ENCODE results near the gene CFAP92. TPM values are rescaled to one million over a fixed set of nuclear protein-coding genes. Genes with fewer than 3 reads are reported as not detected.

The CFAP92 gene
- total and polyA plus RNA-seq, 2 donors (not counting 3 experiments of a cell fraction or from before 2014, with no cell fraction given), result 0.04 to 0.62 TPM

- no TSS peak for BruUV-seq (replicated peaks)
- FAIRE-seq (peak; percentile 76), DNase-seq (ENCODE audit: low read depth, low spot score) (peak; percentile 26)
- CTCF ChIA-PET, result interaction anchor here (1.0 to 1.5 kb wide), 4 partner anchors 10 to 148 kb away, joined by 3 to 9 read pairs (median 3); no protein-coding TSS in a partner anchor
- TF ChIP-seq POLR2A (IDR thresholded peaks at IDR 0.05; ENCODE audit: low read depth, low read length) (no peak), MYC (IDR thresholded peaks at IDR 0.05; ENCODE audit: low read depth, low read length) (no peak), MAX (IDR thresholded peaks at IDR 0.05; ENCODE audit: insufficient read depth, insufficient read length) (no peak)
- TF ChIP-seq, protein P1, sequence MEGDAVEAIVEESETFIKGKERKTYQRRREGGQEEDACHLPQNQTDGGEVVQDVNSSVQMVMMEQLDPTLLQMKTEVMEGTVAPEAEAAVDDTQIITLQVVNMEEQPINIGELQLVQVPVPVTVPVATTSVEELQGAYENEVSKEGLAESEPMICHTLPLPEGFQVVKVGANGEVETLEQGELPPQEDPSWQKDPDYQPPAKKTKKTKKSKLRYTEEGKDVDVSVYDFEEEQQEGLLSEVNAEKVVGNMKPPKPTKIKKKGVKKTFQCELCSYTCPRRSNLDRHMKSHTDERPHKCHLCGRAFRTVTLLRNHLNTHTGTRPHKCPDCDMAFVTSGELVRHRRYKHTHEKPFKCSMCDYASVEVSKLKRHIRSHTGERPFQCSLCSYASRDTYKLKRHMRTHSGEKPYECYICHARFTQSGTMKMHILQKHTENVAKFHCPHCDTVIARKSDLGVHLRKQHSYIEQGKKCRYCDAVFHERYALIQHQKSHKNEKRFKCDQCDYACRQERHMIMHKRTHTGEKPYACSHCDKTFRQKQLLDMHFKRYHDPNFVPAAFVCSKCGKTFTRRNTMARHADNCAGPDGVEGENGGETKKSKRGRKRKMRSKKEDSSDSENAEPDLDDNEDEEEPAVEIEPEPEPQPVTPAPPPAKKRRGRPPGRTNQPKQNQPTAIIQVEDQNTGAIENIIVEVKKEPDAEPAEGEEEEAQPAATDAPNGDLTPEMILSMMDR (IDR thresholded peaks at IDR 0.05; ENCODE audit: extremely low read depth in 1 of 2, insufficient read depth in 1 of 2, low read depth in 1 of 2, low read length in 2 of 2), result peak; percentile 54 to 69
- no peak overlapping the region for H3K4me2 ChIP-seq (ENCODE audit: insufficient read depth, low read length)
- H4K20me1 ChIP-seq (replicated peaks; ENCODE audit: control insufficient read depth, extremely low read depth, insufficient read depth, low read length), result no peaks in the 10 kb centered on the region
- peaks cover 13% of the 10 kb centered on the region for H3K79me2 ChIP-seq (ENCODE audit: control insufficient read depth, insufficient read depth, low read length)
- no peak overlapping the region for H3K9ac ChIP-seq (replicated peaks; ENCODE audit: extremely low read depth, insufficient read depth, low read length)
- dilution Hi-C loops (cut with MboI; ENCODE audit: extremely low pct_ligation_motif_present, low sequenced_read_pairs) (no loop called here), intact Hi-C loops (cut with micrococcal nuclease) (loop anchor here (5.0 kb wide), 2 partner anchors 47 to 148 kb away; partner anchors contain the start of gene RAB7A)
- peak overlapping the region; percentile 7 for H2AFZ ChIP-seq (ENCODE audit: low read depth, low read length)
- peaks cover 6 to 7% of the 10 kb centered on the region in 2 experiments for H3K27me3 ChIP-seq (ENCODE audit: control insufficient read depth in 2 of 2, insufficient read depth in 2 of 2, low read length in 2 of 2)
- no peaks in the 10 kb centered on the region for H3K36me3 ChIP-seq (ENCODE audit: control insufficient read depth in 2 of 2, extremely low read depth in 1 of 2, insufficient read depth in 2 of 2, low read length in 2 of 2)
- no peak overlapping the region for H3K4me3 ChIP-seq (replicated peaks in 1 of 3; ENCODE audit: insufficient read depth in 1 of 3, low read depth in 1 of 3, low read length in 3 of 3)
- no peaks in the 10 kb centered on the region for H3K9me1 ChIP-seq (replicated peaks; ENCODE audit: control insufficient read depth, extremely low read depth, insufficient read depth, low read length)
- POLR2A ChIA-PET, result no interaction called here
- no peak overlapping the region for H3K27ac ChIP-seq (ENCODE audit: insufficient read depth, low read depth, low read length)
- H3K9me3 ChIP-seq (replicated peaks; ENCODE audit: control insufficient read depth, insufficient read depth, low read length), result no peaks in the 10 kb centered on the region
- peaks cover 16% of the 10 kb centered on the region for H3K4me1 ChIP-seq (ENCODE audit: control insufficient read depth, extremely low read depth, insufficient read depth, low read length)
Observed at GRCh38 chr3:128875556-128876120, 118.2 kb downstream of the CFAP92 start.
